Endothelial cell of umbilical vein (primary cell): ENCODE data around the gene CFAP161. TPM values are rescaled to one million over a fixed set of nuclear protein-coding genes. Genes with fewer than 3 reads are reported as not detected.

ENCODE experiments used
- BruUV-seq: library from RNA; stranded (reverse); fragments of 400-500 nt; replicated peaks from 2 replicates; lab custom pipeline; 2021; lab: Mats Ljungman, UMichigan
- CTCF ChIA-PET: fragments of 300-600, 350-600 bp; sonication (Branson Sonifier 250); formaldehyde crosslinking; loops from one replicate; lab custom pipeline; 2021; ENCODE audit warnings: antibody characterized with exemption, inconsistent platforms; lab: Charles Lee
- POLR2A ChIA-PET: fragments of 300-600, 350-600 bp; sonication (Branson Sonifier 250); formaldehyde crosslinking; loops from one replicate; lab custom pipeline; 2021; ENCODE audit warnings: antibody characterized with exemption, inconsistent platforms; lab: Charles Lee
- DNase-seq: peaks from one replicate; pipeline ENCODE4 v3.0.0-alpha.2; 2011; ENCODE audit warnings: low read depth, low spot score
- FAIRE-seq: peaks from 2 replicates; lab custom pipeline; 2011; peaks lifted over from hg19 to GRCh38; lab: Jason Lieb, UNC
- H2AFZ ChIP-seq: 2 replicates; pipeline ENCODE4 v1.6.0; 2012; ENCODE audit warnings: low read depth, low read length, control low read depth, inconsistent platforms
- H3K27ac ChIP-seq: 2 replicates; pipeline ENCODE4 v1.5.1; 2011; ENCODE audit warnings: low read depth, mild to moderate bottlenecking, control low read depth, low read length, moderate library complexity; ENCODE audit not compliant: insufficient read depth
- H3K27me3 ChIP-seq, 2 experiments: 2 replicates each; pipeline versions ENCODE4 v1.6.0 to v1.6.1; 2011; ENCODE audit warnings: low read length in 2 of 2, mixed read lengths in 1 of 2; ENCODE audit not compliant: control insufficient read depth in 2 of 2, insufficient read depth in 2 of 2
- H3K36me3 ChIP-seq, 2 experiments: 2 replicates in 1 of 2; 3 replicates in 1 of 2; pipeline ENCODE4 v1.5.1; 2011; ENCODE audit warnings: low read length in 2 of 2, mild to moderate bottlenecking in 1 of 2, moderate library complexity in 1 of 2; ENCODE audit not compliant: control insufficient read depth in 2 of 2, insufficient read depth in 2 of 2; ENCODE audit errors: extremely low read depth in 1 of 2
- H3K4me1 ChIP-seq: 3 replicates; pipeline ENCODE4 v1.5.1; 2011; ENCODE audit warnings: mild to moderate bottlenecking, low read length; ENCODE audit not compliant: control insufficient read depth, insufficient read depth; ENCODE audit errors: extremely low read depth
- H3K4me2 ChIP-seq: 2 replicates; pipeline ENCODE4 v1.6.1; 2011; ENCODE audit warnings: low read length, control low read depth, mixed read lengths; ENCODE audit not compliant: insufficient read depth
- H3K4me3 ChIP-seq, 3 experiments: fragments of 200-600 bp in 1 of 3; sonication (generic), shearing (Covaris generic) in 1 of 3; replicated peaks in 1 of 3; 2 replicates each; pipeline ENCODE4 v1.5.1; 2011 to 2016; ENCODE audit warnings: control low read depth in 3 of 3, low read length in 3 of 3, mild to moderate bottlenecking in 2 of 3, inconsistent platforms in 1 of 3, low read depth in 1 of 3, moderate library complexity in 1 of 3; ENCODE audit not compliant: insufficient read depth in 1 of 3
- H3K79me2 ChIP-seq: 2 replicates; pipeline ENCODE4 v1.6.0; 2012; ENCODE audit warnings: low read length, inconsistent platforms; ENCODE audit not compliant: control insufficient read depth, insufficient read depth
- H3K9ac ChIP-seq: replicated peaks from 2 replicates; pipeline ENCODE3; 2011; ENCODE audit warnings: low read length, control low read depth; ENCODE audit not compliant: insufficient read depth; ENCODE audit errors: extremely low read depth
- H3K9me1 ChIP-seq: replicated peaks from 3 replicates; pipeline ENCODE4 v1.6.0; 2011; ENCODE audit warnings: mild to moderate bottlenecking, low read length; ENCODE audit not compliant: control insufficient read depth, insufficient read depth; ENCODE audit errors: extremely low read depth
- H3K9me3 ChIP-seq: replicated peaks from 2 replicates; pipeline ENCODE4 v1.5.1; 2012; ENCODE audit warnings: low read length, inconsistent platforms; ENCODE audit not compliant: control insufficient read depth, insufficient read depth
- H4K20me1 ChIP-seq: replicated peaks from 2 replicates; pipeline ENCODE3; 2011; ENCODE audit warnings: mild to moderate bottlenecking, low read length; ENCODE audit not compliant: control insufficient read depth, insufficient read depth; ENCODE audit errors: extremely low read depth
- CTCF ChIP-seq, 2 donors: IDR thresholded peaks; 1 replicate in 1 of 2; 2 replicates in 1 of 2; pipeline ENCODE4 v1.5.1; 2011; ENCODE audit warnings: low read length in 2 of 2, mild to moderate bottlenecking in 2 of 2, moderate library complexity in 2 of 2, control low read depth in 1 of 2, inconsistent platforms in 1 of 2, low read depth in 1 of 2; ENCODE audit not compliant: insufficient read depth in 1 of 2; ENCODE audit errors: extremely low read depth in 1 of 2
- EZH2 ChIP-seq: IDR thresholded peaks from 2 replicates; pipeline ENCODE4 v1.6.1; 2012; ENCODE audit warnings: borderline replicate concordance, low read depth, mild to moderate bottlenecking, moderate library complexity, low read length, inconsistent platforms; ENCODE audit not compliant: severe bottlenecking
- FOS ChIP-seq: IDR thresholded peaks from 2 replicates; pipeline ENCODE4 v1.6.1; 2011; ENCODE audit warnings: mild to moderate bottlenecking, low read length, moderate library complexity, borderline replicate concordance; ENCODE audit not compliant: insufficient read depth
- GATA2 ChIP-seq: IDR thresholded peaks from 2 replicates; pipeline ENCODE4 v1.7.0; 2011; ENCODE audit warnings: low read depth, mild to moderate bottlenecking, moderate library complexity, mixed read lengths, low read length; ENCODE audit not compliant: insufficient read length, insufficient read depth
- JUN ChIP-seq: IDR thresholded peaks from 2 replicates; pipeline ENCODE4 v1.6.1; 2011; ENCODE audit warnings: borderline replicate concordance, low read depth; ENCODE audit not compliant: insufficient read length, insufficient read depth
- MYC ChIP-seq: IDR thresholded peaks from one replicate; pipeline ENCODE4 v1.6.1; 2011; ENCODE audit warnings: mild to moderate bottlenecking, low read depth, low read length
- POLR2A ChIP-seq: IDR thresholded peaks from 2 replicates; pipeline ENCODE4 v1.6.1; 2012; ENCODE audit warnings: low read depth, mild to moderate bottlenecking, control low read depth, low read length
- POLR2AphosphoS5 ChIP-seq: IDR thresholded peaks from 2 replicates; pipeline ENCODE4 v1.6.1; 2012; ENCODE audit warnings: low read depth, mild to moderate bottlenecking, control low read depth, low read length, moderate library complexity; ENCODE audit not compliant: insufficient read depth
- dilution Hi-C: fragments of 300-500 bp; cut with MboI; formaldehyde crosslinking; loops from one replicate; pipeline ENCODE4 v1.15.0; 2019; ENCODE audit warnings: low sequenced_read_pairs; ENCODE audit not compliant: extremely low pct_ligation_motif_present
- intact Hi-C: fragments of 100-400 bp; cut with micrococcal nuclease; formaldehyde crosslinking; loops from one replicate; pipeline ENCODE4 v1.10.0; 2022
- polyA plus RNA-seq, 4 experiments: library from polyadenylated mRNA; depleted of rRNA in 3 of 4; stranded (reverse) in 3 of 4; unstranded in 1 of 4; fragments of >200 nt; gene quantifications; 2 replicates each; pipeline versions ENCODE4 v1.2.1 to v1.2.3, GENCODE V29; 2011 to 2012; ENCODE audit warnings: missing spikeins in 1 of 4
- total RNA-seq: library from RNA; stranded (reverse); gene quantifications from 2 replicates; pipeline ENCODE4 v1.2.3, GENCODE V29; 2021
- TF ChIP-seq, protein P1 (sequence below): IDR thresholded peaks from 2 replicates; pipeline ENCODE4 v1.6.1; 2011; ENCODE audit not compliant: insufficient read depth, insufficient read length

The CFAP161 gene
- total and polyA plus RNA-seq, 2 donors (not counting 3 experiments of a cell fraction or from before 2014, with no cell fraction given), result 0.08 TPM; not detected in 1

DNA sequence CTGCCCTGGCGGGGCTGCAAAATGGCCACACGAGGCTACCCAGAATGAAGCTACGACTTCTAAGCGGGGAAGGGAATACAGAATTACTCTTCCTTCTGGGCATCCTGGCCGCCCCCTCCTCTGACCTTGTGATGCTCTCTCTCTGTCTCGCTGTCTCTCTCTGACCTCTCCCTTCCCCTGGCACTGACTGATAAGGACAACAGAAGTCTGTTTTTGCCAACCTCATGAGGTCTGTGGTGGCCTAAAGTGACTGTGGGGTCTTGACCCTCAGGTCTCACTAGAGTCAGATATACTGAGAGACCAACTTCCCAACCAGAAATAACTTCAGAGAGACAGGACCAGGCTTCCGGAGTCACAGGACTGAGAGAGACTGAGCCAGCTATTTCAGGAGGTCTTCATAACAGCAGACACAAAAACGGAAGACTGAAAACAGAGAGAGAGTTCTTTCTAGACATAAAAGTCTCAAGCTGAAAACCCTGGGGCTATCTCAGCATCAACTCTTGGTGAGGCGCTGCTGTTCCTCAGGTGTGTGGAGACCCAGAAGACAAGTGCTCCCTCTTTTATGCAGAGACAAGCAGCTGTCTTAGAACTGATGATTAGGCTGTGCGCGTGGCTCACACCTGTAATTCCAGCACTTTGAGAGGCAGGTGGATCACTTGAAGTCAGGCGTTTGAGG is 38.2 kb upstream of the CFAP161 start:
- no peak for FAIRE-seq

More for the DNA sequence above, 38.2 kb upstream of the CFAP161 start:
- POLR2A ChIA-PET, result no interaction called here
- Histone ChIP-seq H3K9me1 (no peaks in the 10 kb centered on the region), H3K4me1 (peaks cover 27% of the 10 kb centered on the region), H3K27ac (no peak overlapping the region), H3K79me2 (no peaks in the 10 kb centered on the region), H3K9me3 (no peaks in the 10 kb centered on the region), H3K4me2 (no peak overlapping the region), H4K20me1 (no peaks in the 10 kb centered on the region), H3K4me3 (no peak overlapping the region), H3K36me3 (no peaks in the 10 kb centered on the region), H3K9ac (no peak overlapping the region), H2AFZ (no peak overlapping the region), H3K27me3 (no peaks in the 10 kb centered on the region)
- no peak for DNase-seq
- no TSS peak for BruUV-seq
- intact Hi-C loops (no loop called here), dilution Hi-C loops (no loop called here)
- TF ChIP-seq POLR2A, result no peak
- no peak for TF ChIP-seq POLR2AphosphoS5
- TF ChIP-seq MYC, result no peak
- TF ChIP-seq FOS, result no peak
- TF ChIP-seq JUN, result no peak
- TF ChIP-seq GATA2, result no peak
- TF ChIP-seq CTCF (IDR thresholded peaks at IDR 0.05; ENCODE audit: extremely low read depth in 1 of 2, insufficient read depth in 1 of 2, low read depth in 1 of 2, low read length in 2 of 2), result no peak
- TF ChIP-seq, protein P1, sequence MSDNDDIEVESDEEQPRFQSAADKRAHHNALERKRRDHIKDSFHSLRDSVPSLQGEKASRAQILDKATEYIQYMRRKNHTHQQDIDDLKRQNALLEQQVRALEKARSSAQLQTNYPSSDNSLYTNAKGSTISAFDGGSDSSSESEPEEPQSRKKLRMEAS, result no peak
- TF ChIP-seq EZH2, result no peak
- CTCF ChIA-PET, result interaction anchor here (0.8 to 1.7 kb wide), 2 partner anchors 12 to 25 kb away, joined by 3 read pairs; no protein-coding TSS in a partner anchor
